Body of pancreas (tissue), 4 donors: ENCODE results near the gene DUSP19. TPM values are rescaled to one million over a fixed set of nuclear protein-coding genes. Genes with fewer than 3 reads are reported as not detected.

Experiments
- ATAC-seq: fragments of 150-250 bp; one replicate; pipeline ENCODE4 v1.9.1; 2016
- DNase-seq, 4 donors: peaks; one replicate each; pipeline ENCODE4 v3.0.0-alpha.2; 2019
- H3K27ac ChIP-seq, 4 donors: fragments of 200-600 bp; sonication (generic); 1 replicate in 3 of 4; 2 replicates in 1 of 4; pipeline versions ENCODE4 v1.5.1 to v1.6.1; 2016 to 2019; ENCODE audit warnings: mild to moderate bottlenecking in 1 of 4, mixed read lengths in 1 of 4, moderate library complexity in 1 of 4
- H3K27me3 ChIP-seq, 2 donors: fragments of 200-600 bp; sonication (generic); one replicate each; pipeline ENCODE4 v1.6.0; 2016; ENCODE audit warnings: mild to moderate bottlenecking in 1 of 2
- H3K36me3 ChIP-seq, 2 donors: fragments of 200-600 bp; sonication (generic); replicated peaks in 1 of 2; 2 replicates each; pipeline ENCODE4 v1.5.1; 2016; ENCODE audit warnings: low read depth in 2 of 2; ENCODE audit not compliant: insufficient read depth in 1 of 2
- H3K4me1 ChIP-seq: fragments of 200-600 bp; sonication (generic); one replicate; pipeline ENCODE4 v1.6.0; 2016
- H3K4me3 ChIP-seq, 2 donors: fragments of 200-600 bp; sonication (generic); 1 replicate in 1 of 2; 2 replicates in 1 of 2; pipeline ENCODE4 v1.5.1; 2016 to 2019
- H3K9me3 ChIP-seq, 3 donors: fragments of 200-600 bp; sonication (generic); 1 replicate in 2 of 3; 2 replicates in 1 of 3; pipeline ENCODE4 v1.5.1; 2016
- CTCF ChIP-seq, 7 experiments: fragments of 450-650 bp in 4 of 7; fragments of 200-600 bp in 3 of 7; sonication (generic) in 3 of 7; IDR thresholded peaks; one replicate each; pipeline ENCODE4 v1.5.1; 2016 to 2019; ENCODE audit warnings: antibody characterized with exemption in 7 of 7
- POLR2A ChIP-seq, 3 donors: fragments of 450-650 bp; IDR thresholded peaks; one replicate each; pipeline ENCODE4 v1.6.1; 2016; ENCODE audit warnings: antibody characterized with exemption in 3 of 3, mild to moderate bottlenecking in 2 of 3
- WGBS, 2 donors: methylation state at CpG; one replicate each; pipeline ENCODE4 v1.1.5; 2017; 5-methylcytosine and 5-hydroxymethylcytosine counted together
- intact Hi-C: fragments of 100-400 bp; cut with DNase I; formaldehyde crosslinking; loops from one replicate; pipeline ENCODE4 v1.15.1; 2023
- total RNA-seq, 2 donors: library from RNA; depleted of rRNA; stranded (reverse); fragments of >200 nt; gene quantifications; one replicate each; pipeline ENCODE4 v1.1.0, GENCODE V29; 2016

Gene DUSP19
- total RNA-seq, 2 donors from 2014 or later: 1.6 to 2.0 TPM

GRCh38 chr2:183091318-183091953, 12.9 kb downstream of the DUSP19 start:
- intact Hi-C loops: no loop called here
- no peaks in the 10 kb centered on the region for H3K27me3 ChIP-seq
- ATAC-seq (no peak), DNase-seq (no peak)
- no peaks in the 10 kb centered on the region for H3K36me3 ChIP-seq
- WGBS, 2 donors: 90 to 94% methylated on average over 7 of the region's 7 CpGs
- no peak overlapping the region for H3K27ac ChIP-seq
- no peaks in the 10 kb centered on the region for H3K9me3 ChIP-seq
- TF ChIP-seq CTCF (IDR thresholded peaks at IDR 0.05) (no peak), POLR2A (IDR thresholded peaks at IDR 0.05) (no peak)
- no peak overlapping the region for H3K4me3 ChIP-seq
- no peaks in the 10 kb centered on the region for H3K4me1 ChIP-seq

GRCh38 chr2:183091954-183092345, 13.4 kb downstream of the DUSP19 start:
- no peak overlapping the region for H3K27ac ChIP-seq
- H3K9me3 ChIP-seq: no peaks in the 10 kb centered on the region
- H3K36me3 ChIP-seq: no peaks in the 10 kb centered on the region
- 79 to 95% methylated on average over 2 of the region's 2 CpGs for WGBS, 2 donors
- no peaks in the 10 kb centered on the region for H3K4me1 ChIP-seq
- H3K27me3 ChIP-seq: no peaks in the 10 kb centered on the region
- TF ChIP-seq CTCF (IDR thresholded peaks at IDR 0.05): no peak
- TF ChIP-seq POLR2A (IDR thresholded peaks at IDR 0.05): no peak
- no peak overlapping the region for H3K4me3 ChIP-seq
- intact Hi-C loops: no loop called here
- DNase-seq (no peak), ATAC-seq (no peak)

- DNase-seq (no peak), ATAC-seq (no peak)
- Histone ChIP-seq H3K27ac (no peak overlapping the region), H3K4me1 (no peaks in the 10 kb centered on the region), H3K36me3 (no peaks in the 10 kb centered on the region), H3K27me3 (no peaks in the 10 kb centered on the region), H3K4me3 (no peak overlapping the region), H3K9me3 (no peaks in the 10 kb centered on the region)
- TF ChIP-seq POLR2A (IDR thresholded peaks at IDR 0.05) (no peak), CTCF (IDR thresholded peaks at IDR 0.05) (peak in 5 of 7 experiments; percentile 14 to 44 (median 37))
- intact Hi-C loops: no loop called here
- WGBS, 2 donors: 52 to 58% methylated on average over 2 of the region's 2 CpGs
These were observed 15.5 kb downstream of the DUSP19 start for GRCh38 chr2:183093857-183094657.

- Histone ChIP-seq H3K27ac (no peak overlapping the region), H3K4me1 (no peaks in the 10 kb centered on the region), H3K27me3 (no peaks in the 10 kb centered on the region), H3K36me3 (no peaks in the 10 kb centered on the region), H3K4me3 (no peak overlapping the region), H3K9me3 (no peaks in the 10 kb centered on the region)
- intact Hi-C loops: no loop called here
- WGBS, 2 donors: 72 to 73% methylated on average over 4 of the region's 4 CpGs
- no peak for DNase-seq
- TF ChIP-seq POLR2A (IDR thresholded peaks at IDR 0.05) (no peak), CTCF (IDR thresholded peaks at IDR 0.05) (no peak)
- ATAC-seq: no peak
These were observed 27.0 kb downstream of the DUSP19 start for GRCh38 chr2:183105402-183106134.
